ENCODE measurements around the gene STXBP2.
"Not testable (repeated sequence)": the region's sequence is repeated elsewhere in the genome, so short reads cannot be mapped to it uniquely, and the experiment has no call there.

Gene STXBP2

DNA sequence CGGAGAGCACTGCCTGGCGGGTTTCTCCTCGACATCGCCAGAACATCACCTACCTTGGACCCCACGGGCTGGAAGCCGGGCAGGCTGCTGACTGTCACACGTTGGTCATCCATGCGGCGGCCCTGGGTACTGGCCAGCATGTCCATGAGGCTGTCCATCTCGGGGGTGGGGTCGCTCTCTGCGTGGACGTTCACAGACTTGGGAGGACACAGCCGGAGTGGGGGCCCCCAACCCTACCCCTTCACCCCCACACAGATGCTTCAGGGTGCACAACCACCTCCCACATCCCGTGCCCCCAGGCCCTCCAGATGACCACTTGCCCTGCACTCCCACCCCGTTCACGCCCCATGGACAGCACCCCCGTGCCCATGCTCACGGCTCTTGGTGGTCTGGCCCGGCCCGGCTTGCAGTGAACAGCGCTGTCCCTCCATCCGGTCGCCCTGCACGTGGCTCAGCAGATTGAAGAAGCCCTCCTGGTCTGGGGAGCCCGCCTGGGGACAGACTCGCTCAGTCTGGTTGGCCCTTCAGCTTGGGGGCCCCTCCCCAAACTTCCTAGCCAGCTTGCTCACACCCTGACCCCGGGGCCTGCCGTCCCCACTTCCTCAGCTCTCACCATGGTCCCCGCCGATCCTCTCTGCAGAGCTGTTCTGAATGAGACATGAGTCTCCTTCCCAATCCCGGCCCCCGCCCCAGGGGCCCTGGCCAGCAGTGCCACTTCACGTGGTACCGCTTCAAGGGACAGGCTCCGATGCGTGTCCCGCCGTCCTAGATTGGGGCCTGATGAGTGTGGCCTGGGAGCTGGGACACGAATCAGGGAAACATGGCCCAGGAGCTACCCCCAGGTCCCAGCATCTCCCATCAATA lies 4.3 kb upstream of the STXBP2 start:
- DNase-seq (ENCODE audit: low read depth in 2 of 2), result no peak

DNA sequence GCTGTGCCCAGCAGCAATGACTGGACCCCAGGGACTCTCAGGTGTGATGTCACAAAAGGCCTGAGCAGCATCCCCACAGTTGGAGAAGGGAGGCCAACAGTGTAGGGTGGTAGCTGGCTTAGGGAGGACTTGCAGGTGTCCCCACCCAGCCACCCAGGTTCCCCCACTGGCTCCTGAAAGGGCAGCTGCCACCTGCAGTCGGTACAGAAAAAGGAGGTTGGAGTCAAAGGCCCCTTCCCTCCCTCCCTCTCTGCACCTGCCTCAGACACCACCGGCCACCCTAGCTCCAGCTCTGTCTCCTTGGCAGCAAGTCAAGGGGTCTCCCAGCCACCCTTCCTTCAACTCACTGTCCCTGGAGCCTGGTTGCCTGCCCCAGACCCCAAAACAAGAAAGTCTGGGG lies 3.2 kb upstream of the STXBP2 start, which contains the start of gene PCP2:
PCP2 (minus strand) TSS at position 22 of the 400 bp plus-strand sequence. CDS start 262 bp downstream, outside the sequence.
- DNase-seq (ENCODE audit: low read depth in 2 of 2), result no peak

DNA sequence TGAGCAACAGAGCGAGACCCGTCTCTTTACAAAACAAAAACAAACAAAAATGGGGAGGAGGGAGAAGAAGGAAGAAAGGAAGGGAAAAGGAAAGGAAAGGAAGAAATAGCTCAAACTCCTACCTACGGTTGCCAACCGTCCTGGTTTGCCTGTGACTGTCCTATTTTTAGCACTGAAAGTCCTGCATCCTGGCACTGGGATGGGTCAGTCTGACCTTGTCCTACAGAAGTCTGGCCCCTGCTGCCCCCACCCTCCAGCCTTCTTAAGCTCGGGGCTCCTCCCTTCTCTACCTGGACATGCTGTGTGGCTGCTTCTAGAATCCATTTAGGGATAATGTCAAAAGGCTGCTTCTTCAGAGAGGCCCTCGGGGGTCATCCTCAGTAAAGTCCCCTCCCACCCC lies 1.2 kb upstream of the STXBP2 start:
- no peak for DNase-seq (ENCODE audit: low read depth in 2 of 2)

DNA sequence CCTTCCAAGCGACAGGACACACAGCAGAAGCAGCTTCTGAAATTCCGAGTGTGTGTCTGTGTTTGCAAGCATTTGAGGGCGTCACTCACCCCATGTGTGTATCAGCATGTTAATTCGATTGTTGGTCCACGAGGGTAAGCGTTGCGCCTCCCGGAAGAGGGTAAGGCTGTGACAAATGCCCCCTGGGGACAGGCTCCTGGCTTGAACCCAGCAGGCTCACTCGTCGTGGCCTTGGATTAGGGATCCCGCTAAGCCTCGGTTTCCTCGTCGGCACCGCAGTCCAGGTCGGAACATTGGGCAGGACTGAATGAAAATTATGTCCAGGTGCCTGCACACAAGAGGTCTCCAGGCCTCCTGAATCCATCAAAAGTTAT lies 606 bp upstream of the STXBP2 start:
- no peak for DNase-seq (ENCODE audit: low read depth in 2 of 2)

DNA sequence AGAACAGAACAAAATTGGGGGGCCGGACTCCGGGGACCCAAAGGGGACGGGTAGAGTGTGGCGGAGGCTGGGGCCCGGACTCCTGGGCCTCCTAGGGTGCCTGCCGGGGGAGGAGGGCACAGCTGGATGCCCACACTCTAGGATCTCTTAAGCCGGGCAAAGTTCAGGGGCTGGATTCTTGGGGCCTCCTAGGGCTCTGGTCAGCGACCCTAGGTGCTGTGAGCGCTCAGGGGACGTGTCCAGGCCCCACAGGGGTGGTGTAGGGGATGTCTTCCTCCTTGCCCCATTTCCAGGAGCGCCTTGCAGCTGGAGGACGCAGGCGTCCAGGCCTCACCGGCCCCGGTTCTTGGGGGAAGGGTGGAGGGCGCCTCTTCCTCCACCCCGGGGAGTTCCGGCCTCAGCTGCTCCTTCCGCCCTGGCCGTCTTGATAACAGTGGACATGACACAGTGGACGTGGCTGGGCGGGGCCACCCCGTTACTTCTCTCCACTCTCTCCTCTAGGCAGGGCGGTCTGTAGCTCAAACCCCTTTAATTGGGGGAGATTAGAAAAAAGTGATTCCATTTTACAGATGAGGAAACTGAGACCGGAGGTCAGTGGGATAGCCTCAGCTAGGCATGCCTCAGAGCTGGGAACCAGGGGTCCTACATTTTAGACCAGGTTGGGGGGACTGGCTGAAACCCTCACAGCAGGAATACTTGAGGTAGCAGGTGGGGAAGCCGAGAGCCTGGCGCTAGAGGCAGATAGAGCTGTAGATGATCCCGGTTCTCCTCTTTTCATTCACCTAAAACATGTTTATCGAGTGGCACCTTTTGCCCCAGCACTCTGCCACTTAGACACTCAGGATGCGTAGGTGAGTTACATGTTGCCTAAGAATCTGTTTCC lies 705 bp downstream of the STXBP2 start:
- no peak for DNase-seq (ENCODE audit: low read depth in 2 of 2)

DNA sequence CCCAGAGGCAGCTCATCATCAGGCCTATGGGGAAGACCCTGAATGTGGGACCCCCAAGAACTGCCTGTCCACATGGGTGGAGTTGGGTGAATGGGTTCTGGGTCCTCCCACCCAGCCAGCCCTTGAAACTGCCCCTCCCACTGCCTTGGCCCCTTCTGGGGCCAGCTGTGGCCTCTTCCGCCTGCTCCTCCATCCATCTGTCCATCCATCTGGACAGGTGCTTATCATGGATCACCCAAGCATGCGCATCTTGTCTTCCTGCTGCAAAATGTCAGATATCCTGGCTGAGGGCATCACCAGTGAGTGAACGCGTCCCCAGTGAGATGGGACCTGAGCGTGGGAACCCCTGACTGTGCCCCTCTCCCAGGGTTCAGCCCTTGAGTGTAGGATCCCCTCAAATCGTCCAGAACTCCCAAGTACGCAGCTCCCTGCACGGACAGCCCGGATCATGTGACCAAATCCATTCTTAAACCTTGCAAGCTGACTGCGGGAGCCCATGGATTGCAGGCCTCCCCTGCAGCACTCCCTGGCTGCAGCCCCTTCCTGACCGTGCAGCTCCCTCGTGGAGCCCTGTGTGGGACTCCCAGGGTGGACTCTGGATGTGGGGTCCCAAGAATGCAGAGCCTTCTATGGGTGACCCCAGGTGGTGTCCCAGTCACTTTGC lies 2.0 kb downstream of the STXBP2 start:
- DNase-seq (ENCODE audit: low read depth in 2 of 2), result no peak

DNA sequence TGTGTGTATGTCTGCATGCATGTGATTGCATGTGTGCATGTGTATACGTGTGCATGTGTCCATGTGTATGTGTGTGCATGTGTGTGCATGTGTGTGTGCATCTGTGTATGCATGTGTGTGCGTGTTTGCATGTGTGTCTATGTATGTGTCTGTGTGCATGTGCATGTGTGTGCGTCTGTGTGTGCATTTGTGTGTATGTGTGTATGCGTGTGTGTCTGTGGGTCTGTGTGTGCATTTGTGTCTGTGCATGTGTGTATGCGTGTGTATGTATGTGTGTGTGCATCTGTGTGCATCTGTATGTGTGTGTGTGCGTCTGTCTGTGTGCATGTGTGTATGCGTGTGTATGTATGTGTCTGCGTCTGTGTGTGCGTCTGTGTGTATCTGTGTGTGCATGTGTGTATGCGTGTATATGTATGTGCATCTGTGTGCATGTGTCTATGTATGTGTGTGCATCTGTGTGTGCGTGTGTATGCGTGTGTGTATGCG lies 3.0 kb downstream of the STXBP2 start:
- no peak for DNase-seq (ENCODE audit: low read depth in 2 of 2)

DNA sequence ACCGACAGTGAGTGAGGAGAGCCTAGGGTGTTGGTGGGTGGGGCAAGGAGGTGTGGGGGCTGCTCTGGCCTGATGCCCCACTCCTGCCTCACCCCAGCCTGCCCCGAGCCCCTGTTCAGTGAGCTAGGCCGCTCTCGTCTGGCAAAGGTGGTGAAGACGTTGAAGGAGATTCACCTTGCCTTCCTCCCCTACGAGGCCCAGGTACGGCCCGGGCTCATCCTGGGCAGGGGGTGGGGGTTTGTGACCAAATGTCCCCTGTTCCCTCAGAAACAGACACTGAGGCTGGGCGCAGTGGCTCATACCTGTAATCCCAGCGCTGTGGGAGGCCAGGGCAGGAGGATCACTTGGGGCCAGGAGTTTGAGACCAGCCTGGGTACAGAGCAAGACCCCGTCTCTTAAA lies 3.9 kb downstream of the STXBP2 start:
- no peak for DNase-seq (ENCODE audit: low read depth in 2 of 2)

DNA sequence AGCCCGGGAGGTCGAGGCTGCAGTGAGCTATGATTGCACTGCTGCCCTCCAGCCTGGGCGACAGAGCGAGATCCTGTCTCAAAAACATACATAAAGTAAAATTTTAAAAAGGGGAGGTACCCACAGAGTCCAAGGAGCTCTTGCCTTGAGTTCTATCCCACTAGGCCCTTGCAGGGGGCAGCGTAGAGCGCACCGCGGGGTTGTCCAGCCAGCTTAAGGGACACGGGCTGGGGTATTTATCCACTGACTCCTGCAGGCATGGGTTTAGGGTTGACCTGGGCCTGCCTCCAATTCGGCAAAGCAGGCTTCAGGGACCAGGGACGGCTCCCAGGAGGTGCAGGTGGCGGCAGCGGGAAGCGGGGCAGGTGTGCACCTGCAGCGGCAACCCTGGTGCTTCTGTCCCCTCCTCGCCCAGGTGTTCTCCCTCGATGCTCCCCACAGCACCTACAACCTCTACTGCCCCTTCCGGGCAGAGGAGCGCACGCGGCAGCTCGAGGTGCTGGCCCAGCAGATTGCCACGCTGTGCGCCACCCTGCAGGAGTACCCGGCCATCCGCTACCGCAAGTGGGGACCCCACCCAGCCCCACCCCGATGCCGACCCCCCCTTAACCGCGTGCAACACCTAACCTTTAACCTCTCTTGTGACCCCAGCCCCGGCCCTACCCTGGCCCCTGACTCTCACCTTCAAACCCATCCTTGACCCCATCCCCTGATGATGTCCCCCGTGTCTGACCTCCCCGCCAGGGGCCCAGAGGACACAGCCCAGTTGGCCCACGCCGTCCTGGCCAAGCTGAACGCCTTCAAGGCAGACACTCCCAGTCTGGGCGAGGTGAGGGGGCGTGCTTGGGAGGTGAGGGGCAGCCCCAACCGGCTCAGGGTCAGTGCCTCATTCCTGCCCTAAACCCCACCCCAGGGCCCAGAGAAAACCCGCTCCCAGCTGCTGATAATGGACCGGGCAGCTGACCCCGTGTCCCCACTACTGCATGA lies 4.7 kb downstream of the STXBP2 start:
- DNase-seq (ENCODE audit: low read depth in 2 of 2), result no peak

DNA sequence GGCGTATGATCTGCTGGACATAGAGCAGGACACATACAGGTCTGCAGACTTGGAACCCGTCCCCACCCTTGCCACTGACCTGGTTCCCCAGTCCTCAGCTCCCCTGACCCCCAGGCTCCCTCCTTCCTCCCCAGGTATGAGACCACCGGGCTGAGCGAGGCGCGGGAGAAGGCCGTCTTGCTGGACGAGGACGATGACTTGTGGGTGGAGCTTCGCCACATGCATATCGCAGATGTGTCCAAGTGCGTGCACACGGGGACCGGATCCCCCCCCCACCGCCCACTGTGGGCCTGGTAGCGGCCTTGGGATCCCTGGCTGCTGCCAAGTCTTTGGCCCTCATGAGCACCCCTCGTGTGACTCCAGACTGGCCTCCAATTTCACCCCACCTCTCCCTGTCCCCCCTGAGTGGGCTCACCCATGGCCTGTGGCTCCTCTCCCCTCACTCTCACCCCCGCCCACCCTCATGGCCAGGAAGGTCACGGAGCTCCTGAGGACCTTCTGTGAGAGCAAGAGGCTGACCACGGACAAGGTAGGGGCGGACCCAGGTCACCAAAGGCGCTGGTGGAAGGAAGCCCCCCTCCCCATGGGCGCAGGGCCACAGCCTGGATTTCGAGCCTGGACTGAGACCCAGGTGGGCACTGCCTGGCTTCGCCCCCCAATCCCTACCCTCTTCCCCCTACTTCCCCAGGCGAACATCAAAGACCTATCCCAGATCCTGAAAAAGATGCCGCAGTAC lies 5.6 kb downstream of the STXBP2 start:
- no peak for DNase-seq (ENCODE audit: low read depth in 2 of 2)

DNA sequence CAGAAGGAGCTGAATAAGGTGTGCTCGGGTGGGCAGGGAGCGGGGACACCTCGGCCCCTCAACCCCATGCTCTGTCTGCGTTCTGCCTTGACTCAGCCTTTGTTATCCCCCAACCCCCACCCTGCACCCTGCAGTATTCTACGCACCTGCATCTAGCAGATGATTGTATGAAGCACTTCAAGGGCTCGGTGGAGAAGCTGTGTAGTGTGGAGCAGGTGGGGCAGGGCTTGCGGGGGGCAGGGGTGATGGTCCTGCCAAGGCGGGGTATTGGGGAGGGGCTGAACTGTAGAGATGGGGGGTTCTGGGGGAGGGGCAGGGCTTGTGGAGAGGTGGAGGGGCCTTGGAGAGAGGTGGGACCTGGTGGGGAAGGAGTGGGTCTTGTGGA lies 6.1 kb downstream of the STXBP2 start:
- no peak for DNase-seq (ENCODE audit: low read depth in 2 of 2)

DNA sequence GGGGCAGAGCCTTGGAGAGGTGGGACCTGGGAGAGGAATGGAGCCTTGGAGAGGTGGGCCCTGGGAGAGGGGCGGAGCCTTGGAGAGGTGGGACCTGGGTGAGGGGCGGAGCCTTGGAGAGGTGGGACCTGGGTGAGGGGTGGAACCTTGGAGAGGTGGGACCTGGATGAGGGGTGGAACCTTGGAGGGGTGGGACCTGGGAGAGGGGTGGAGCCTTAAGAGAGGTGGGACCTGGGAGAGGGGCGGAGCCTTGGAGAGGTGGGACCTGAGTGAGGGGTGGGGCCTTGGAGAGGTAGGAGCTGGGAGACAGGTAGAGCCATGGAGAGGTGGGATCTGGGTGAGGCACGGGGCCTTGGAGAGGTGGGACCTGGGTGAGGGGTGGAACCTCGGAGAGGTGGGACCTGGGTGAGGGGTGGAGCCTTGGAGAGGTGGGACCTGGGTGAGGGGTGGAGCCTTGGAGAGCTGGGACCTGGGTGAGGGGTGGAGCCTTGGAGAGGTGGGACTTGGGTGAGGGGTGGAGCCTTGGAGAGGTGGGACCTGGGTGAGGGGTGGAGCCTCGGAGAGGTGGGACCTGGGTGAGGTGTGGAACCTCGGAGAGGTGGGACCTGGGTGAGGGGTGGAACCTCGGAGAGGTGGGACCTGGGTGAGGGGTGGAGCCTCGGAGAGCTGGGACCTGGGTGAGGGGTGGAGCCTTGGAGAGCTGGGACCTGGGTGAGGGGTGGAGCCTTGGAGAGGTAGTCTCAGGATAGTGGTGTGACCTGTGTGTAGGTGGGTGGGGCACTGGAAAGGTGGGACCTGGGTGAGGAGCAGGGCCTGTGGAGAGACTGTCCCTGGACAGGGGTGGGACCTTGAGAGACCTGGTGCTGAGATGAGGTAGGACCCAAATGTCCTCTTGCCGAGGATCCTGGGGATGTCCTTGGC lies 7.0 kb downstream of the STXBP2 start:
- DNase-seq (ENCODE audit: low read depth in 2 of 2), result not testable (repeated sequence)

DNA sequence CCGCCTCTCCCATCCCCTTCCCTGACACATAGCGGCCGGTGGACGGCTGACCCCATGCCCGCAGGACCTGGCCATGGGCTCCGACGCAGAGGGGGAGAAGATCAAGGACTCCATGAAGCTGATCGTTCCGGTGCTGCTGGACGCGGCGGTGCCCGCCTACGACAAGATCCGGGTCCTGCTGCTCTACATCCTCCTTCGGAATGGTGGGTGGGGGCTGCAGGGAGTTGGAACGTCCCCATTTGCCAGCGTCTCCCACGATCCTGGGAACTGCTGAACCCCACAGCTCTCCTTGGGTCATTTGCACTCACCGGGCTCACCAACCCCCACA lies 7.6 kb downstream of the STXBP2 start:
- DNase-seq (ENCODE audit: low read depth in 2 of 2), result no peak

DNA sequence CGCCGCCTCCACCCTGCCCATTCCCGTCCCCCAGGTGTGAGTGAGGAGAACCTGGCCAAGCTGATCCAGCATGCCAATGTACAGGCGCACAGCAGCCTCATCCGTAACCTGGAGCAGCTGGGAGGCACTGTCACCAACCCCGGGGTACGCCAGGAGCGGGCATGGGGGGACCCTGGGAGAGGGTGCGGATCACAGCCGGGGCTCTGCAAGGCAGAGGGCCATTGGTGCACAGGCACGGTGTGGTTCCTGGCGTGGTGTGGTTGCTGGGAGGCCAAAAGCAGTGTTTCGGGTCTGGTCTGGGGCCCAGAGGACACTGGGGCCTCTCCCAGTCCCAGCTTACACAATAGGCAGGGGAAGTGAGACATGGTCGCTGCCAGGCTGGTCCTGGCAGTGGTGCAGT lies 8.3 kb downstream of the STXBP2 start:
- no peak for DNase-seq (ENCODE audit: low read depth in 2 of 2)

DNA sequence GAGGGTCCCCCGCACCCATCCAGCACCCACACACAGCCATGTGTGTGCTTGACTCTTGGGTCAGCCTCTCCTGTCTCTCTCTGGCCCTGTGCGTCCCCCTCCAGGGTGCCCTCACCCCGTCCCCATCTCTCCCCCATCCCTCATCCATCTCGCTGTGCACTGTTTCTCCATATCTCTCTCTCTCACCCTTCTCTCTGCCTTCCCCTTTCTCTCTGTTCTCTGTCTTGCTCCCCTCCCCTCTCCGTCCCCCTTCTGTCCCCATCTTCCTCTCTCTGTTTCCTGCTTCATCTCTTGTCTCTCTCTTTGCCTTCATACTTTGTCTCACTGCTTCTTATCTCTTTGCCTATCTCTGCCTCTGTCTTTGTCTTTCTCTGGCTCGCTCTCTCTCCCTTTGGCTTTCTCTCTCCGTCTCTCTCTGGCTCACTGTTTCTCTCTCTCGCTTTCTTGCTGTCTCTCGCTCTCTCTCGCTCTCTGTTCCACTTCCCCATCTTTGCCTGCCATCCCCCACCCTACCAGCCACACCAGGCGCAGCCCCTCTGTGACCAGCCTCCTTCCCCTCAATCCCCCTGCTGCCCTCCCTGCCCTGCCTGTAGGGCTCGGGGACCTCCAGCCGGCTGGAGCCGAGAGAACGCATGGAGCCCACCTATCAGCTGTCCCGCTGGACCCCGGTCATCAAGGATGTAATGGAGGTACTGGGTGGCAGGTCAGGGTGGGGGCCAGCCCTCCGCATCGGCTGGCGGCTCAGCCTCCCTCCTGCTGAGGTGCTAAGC lies 8.9 kb downstream of the STXBP2 start:
- no peak for DNase-seq (ENCODE audit: low read depth in 2 of 2)

DNA sequence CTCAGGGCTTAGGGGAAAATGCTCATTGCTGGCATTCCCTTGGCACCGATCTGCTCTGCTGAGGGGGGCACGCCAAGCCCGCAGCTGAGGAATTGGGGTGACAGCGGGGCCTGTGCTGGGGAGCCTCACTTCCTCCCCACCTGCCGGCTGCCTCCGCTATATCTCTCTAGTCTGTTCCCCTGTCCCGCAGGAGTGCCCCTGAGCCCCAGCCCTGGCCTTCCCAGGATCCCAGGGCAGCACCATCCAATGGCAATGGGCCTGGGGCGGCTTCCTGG lies 9.5 kb downstream of the STXBP2 start:
- DNase-seq (ENCODE audit: low read depth in 2 of 2), result no peak

DNA sequence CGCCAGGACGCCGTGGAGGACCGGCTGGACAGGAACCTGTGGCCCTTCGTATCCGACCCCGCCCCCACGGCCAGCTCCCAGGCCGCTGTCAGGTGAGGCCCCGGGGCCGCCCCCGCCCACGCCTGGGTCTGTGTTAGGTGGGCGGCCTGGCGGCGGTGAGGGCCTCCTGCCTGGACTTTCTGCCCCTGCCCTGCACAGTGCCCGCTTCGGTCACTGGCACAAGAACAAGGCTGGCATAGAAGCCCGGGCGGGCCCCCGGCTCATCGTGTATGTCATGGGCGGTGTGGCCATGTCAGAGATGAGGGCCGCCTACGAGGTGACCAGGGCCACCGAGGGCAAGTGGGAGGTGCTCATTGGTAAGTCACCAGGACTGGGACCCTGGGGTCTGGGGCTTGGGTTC lies 10.2 kb downstream of the STXBP2 start:
- no peak for DNase-seq (ENCODE audit: low read depth in 2 of 2)

DNA sequence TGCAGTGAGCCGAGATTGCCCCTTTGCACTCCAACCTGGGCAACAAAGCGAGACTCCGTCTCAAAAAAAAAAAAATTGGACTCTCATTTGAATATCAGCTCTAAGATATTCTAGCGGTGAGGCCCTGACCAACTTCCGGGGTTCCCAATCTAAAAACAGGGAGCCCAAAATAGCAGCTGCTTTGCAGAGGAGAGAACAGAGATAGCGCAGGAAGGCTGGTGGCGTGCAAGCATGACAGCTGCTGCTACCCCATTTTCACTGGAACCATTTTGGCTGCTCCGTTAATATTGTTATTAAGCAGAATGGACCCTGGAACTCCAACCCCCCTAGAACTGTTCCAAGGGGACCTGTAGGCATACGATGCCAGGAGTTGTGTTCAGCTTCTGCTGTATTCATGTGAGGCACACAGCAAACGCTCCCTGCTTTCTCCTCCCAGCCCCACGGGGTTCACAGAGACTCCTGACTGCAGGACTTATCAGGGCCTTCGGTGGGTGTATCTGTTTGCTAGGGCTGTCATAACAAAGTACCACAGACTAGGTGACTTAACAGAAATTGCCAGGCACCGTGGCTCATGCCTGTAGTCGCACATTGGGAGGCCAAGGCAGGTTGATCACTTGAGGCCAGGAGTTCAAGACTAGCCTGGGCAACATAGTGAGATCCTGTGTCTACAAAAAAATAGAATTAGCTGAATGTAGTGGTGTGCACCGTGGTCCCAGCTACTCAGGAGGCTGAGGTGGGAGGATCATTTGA lies 11.5 kb downstream of the STXBP2 start:
- DNase-seq (ENCODE audit: low read depth in 2 of 2), result no peak

Data from fibroblast of skin of left quadriceps (primary cell).